Suprapubic skin (tissue), 4 donors: ENCODE results near the gene FSIP1. TPM values are rescaled to one million over a fixed set of nuclear protein-coding genes. Genes with fewer than 3 reads are reported as not detected.

ENCODE experiments used
- DNase-seq, 2 donors: peaks; one replicate each; pipeline ENCODE4 v3.0.0-alpha.2; 2019; ENCODE audit warnings: low spot score in 2 of 2
- H3K27ac ChIP-seq: fragments of 200-600 bp; sonication (generic); one replicate; pipeline ENCODE4 v1.5.1; 2019
- H3K27me3 ChIP-seq: fragments of 200-600 bp; sonication (generic); one replicate; pipeline ENCODE4 v1.5.1; 2019
- H3K36me3 ChIP-seq: fragments of 200-600 bp; sonication (generic); one replicate; pipeline ENCODE4 v1.5.1; 2019
- H3K4me1 ChIP-seq: fragments of 200-600 bp; sonication (generic); one replicate; pipeline ENCODE4 v1.5.1; 2019
- H3K4me3 ChIP-seq: fragments of 200-600 bp; sonication (generic); one replicate; pipeline ENCODE4 v1.5.1; 2019; ENCODE audit warnings: mild to moderate bottlenecking
- H3K9me3 ChIP-seq: fragments of 200-600 bp; sonication (generic); one replicate; pipeline ENCODE4 v1.5.1; 2019
- CTCF ChIP-seq, 2 donors: fragments of 200-600 bp in 1 of 2; fragments of 450-650 bp in 1 of 2; sonication (generic) in 1 of 2; IDR thresholded peaks; one replicate each; pipeline ENCODE4 v1.5.1; 2016 to 2019; ENCODE audit warnings: antibody characterized with exemption in 2 of 2, mild to moderate bottlenecking in 1 of 2, moderate library complexity in 1 of 2
- EP300 ChIP-seq: sonication (generic); formaldehyde crosslinking; IDR thresholded peaks from one replicate; pipeline ENCODE4 v1.6.1; 2017; ENCODE audit warnings: antibody characterized with exemption
- POLR2A ChIP-seq, 2 donors: fragments of 450-650 bp; IDR thresholded peaks; one replicate each; pipeline ENCODE4 v1.6.1; 2017; ENCODE audit warnings: antibody characterized with exemption in 2 of 2, mild to moderate bottlenecking in 2 of 2, moderate library complexity in 2 of 2
- POLR2AphosphoS5 ChIP-seq, 3 donors: sonication (generic); formaldehyde crosslinking; IDR thresholded peaks; one replicate each; pipeline ENCODE4 v1.6.1; 2017; ENCODE audit warnings: antibody characterized with exemption in 3 of 3
- WGBS: methylation state at CpG from one replicate; pipeline ENCODE4 v1.1.5; 2018; 5-methylcytosine and 5-hydroxymethylcytosine counted together
- total RNA-seq, 4 donors: library from RNA; depleted of rRNA; stranded (reverse); fragments of >200 nt; gene quantifications; one replicate each; pipeline ENCODE4 v1.1.0, GENCODE V29; 2016

The FSIP1 gene
- total RNA-seq, 4 donors from 2014 or later = 0.21 to 0.24 TPM; not detected in 2

GRCh38 chr15:39666677-39667076, 116.0 kb downstream of the FSIP1 start:
- DNase-seq = no peak
- Histone ChIP-seq H3K4me1 (no peaks in the 10 kb centered on the region), H3K9me3 (no peaks in the 10 kb centered on the region), H3K27me3 (no peaks in the 10 kb centered on the region), H3K4me3 (no peak overlapping the region), H3K27ac (no peak overlapping the region), H3K36me3 (no peaks in the 10 kb centered on the region)
- no peak for TF ChIP-seq POLR2A (IDR thresholded peaks at IDR 0.05)
- no peak for TF ChIP-seq CTCF (IDR thresholded peaks at IDR 0.05)
- no peak for TF ChIP-seq POLR2AphosphoS5 (IDR thresholded peaks at IDR 0.05)
- WGBS = 90% methylated on average over 3 of the region's 3 CpGs

- 65% methylated on average over 4 of the region's 4 CpGs for WGBS
- DNase-seq = no peak
- Histone ChIP-seq H3K27ac (no peak overlapping the region), H3K4me3 (no peak overlapping the region), H3K36me3 (no peaks in the 10 kb centered on the region), H3K9me3 (no peaks in the 10 kb centered on the region), H3K4me1 (no peaks in the 10 kb centered on the region), H3K27me3 (no peaks in the 10 kb centered on the region)
- TF ChIP-seq CTCF (IDR thresholded peaks at IDR 0.05) = no peak
- TF ChIP-seq POLR2A (IDR thresholded peaks at IDR 0.05) = no peak
- TF ChIP-seq EP300 = no peak
- TF ChIP-seq POLR2AphosphoS5 (IDR thresholded peaks at IDR 0.05) = no peak
Measured at GRCh38 chr15:39665629-39666250, 116.9 kb downstream of the FSIP1 start.

- Histone ChIP-seq H3K9me3 (no peaks in the 10 kb centered on the region), H3K36me3 (no peaks in the 10 kb centered on the region), H3K4me1 (no peaks in the 10 kb centered on the region), H3K27me3 (no peaks in the 10 kb centered on the region), H3K27ac (no peak overlapping the region), H3K4me3 (no peak overlapping the region)
- no peak for TF ChIP-seq CTCF (IDR thresholded peaks at IDR 0.05)
- no peak for TF ChIP-seq EP300
- no peak for TF ChIP-seq POLR2AphosphoS5 (IDR thresholded peaks at IDR 0.05)
- no peak for TF ChIP-seq POLR2A (IDR thresholded peaks at IDR 0.05)
- 50% methylated on average over 2 of the region's 2 CpGs for WGBS
- DNase-seq = no peak
Measured at GRCh38 chr15:39663704-39664250, 118.9 kb downstream of the FSIP1 start.

- TF ChIP-seq POLR2AphosphoS5 (IDR thresholded peaks at IDR 0.05) (no peak), EP300 (no peak), POLR2A (IDR thresholded peaks at IDR 0.05) (no peak), CTCF (IDR thresholded peaks at IDR 0.05) (no peak)
- Histone ChIP-seq H3K27me3 (no peaks in the 10 kb centered on the region), H3K36me3 (no peaks in the 10 kb centered on the region), H3K4me1 (no peaks in the 10 kb centered on the region), H3K9me3 (no peaks in the 10 kb centered on the region), H3K27ac (no peak overlapping the region), H3K4me3 (no peak overlapping the region)
- no peak for DNase-seq
Measured at GRCh38 chr15:39661776-39662175, 120.9 kb downstream of the FSIP1 start.

GRCh38 chr15:39658740-39659139, 123.9 kb downstream of the FSIP1 start:
- DNase-seq = no peak
- H3K27me3 ChIP-seq = no peaks in the 10 kb centered on the region
- no peaks in the 10 kb centered on the region for H3K9me3 ChIP-seq
- no peaks in the 10 kb centered on the region for H3K4me1 ChIP-seq
- 97% methylated on average over 3 of the region's 3 CpGs for WGBS
- H3K27ac ChIP-seq = no peak overlapping the region
- no peak overlapping the region for H3K4me3 ChIP-seq
- H3K36me3 ChIP-seq = no peaks in the 10 kb centered on the region
- no peak for TF ChIP-seq EP300
- TF ChIP-seq POLR2AphosphoS5 (IDR thresholded peaks at IDR 0.05) = no peak
- TF ChIP-seq CTCF (IDR thresholded peaks at IDR 0.05) = no peak
- no peak for TF ChIP-seq POLR2A (IDR thresholded peaks at IDR 0.05)
